Measurements from ENCODE around the gene HES4.

HES4 gene

DNA sequence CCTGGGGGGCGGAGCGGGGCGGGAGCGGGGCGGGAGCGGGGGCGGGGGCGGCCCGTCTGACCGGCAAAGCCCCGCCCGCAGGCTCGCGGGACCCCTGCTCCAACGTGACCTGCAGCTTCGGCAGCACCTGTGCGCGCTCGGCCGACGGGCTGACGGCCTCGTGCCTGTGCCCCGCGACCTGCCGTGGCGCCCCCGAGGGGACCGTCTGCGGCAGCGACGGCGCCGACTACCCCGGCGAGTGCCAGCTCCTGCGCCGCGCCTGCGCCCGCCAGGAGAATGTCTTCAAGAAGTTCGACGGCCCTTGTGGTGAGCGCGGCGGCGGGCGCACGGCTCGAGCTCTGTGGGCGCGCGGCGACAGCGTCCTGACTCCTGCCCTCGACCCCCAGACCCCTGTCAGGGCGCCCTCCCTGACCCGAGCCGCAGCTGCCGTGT, 41.2 kb upstream of the HES4 start:
- in situ Hi-C loops (cut with MboI; ENCODE audit: low pct_unique_long_range_greater_than_20kb, low sequenced_read_pairs, unreplicated experiment), result no loop called here
- DNase-seq (ENCODE audit: low spot score), result no peak
- TF ChIP-seq, protein P1, sequence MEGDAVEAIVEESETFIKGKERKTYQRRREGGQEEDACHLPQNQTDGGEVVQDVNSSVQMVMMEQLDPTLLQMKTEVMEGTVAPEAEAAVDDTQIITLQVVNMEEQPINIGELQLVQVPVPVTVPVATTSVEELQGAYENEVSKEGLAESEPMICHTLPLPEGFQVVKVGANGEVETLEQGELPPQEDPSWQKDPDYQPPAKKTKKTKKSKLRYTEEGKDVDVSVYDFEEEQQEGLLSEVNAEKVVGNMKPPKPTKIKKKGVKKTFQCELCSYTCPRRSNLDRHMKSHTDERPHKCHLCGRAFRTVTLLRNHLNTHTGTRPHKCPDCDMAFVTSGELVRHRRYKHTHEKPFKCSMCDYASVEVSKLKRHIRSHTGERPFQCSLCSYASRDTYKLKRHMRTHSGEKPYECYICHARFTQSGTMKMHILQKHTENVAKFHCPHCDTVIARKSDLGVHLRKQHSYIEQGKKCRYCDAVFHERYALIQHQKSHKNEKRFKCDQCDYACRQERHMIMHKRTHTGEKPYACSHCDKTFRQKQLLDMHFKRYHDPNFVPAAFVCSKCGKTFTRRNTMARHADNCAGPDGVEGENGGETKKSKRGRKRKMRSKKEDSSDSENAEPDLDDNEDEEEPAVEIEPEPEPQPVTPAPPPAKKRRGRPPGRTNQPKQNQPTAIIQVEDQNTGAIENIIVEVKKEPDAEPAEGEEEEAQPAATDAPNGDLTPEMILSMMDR (IDR thresholded peaks at IDR 0.05; ENCODE audit: extremely low read depth, insufficient read depth, missing control alignments), result no peak

DNA sequence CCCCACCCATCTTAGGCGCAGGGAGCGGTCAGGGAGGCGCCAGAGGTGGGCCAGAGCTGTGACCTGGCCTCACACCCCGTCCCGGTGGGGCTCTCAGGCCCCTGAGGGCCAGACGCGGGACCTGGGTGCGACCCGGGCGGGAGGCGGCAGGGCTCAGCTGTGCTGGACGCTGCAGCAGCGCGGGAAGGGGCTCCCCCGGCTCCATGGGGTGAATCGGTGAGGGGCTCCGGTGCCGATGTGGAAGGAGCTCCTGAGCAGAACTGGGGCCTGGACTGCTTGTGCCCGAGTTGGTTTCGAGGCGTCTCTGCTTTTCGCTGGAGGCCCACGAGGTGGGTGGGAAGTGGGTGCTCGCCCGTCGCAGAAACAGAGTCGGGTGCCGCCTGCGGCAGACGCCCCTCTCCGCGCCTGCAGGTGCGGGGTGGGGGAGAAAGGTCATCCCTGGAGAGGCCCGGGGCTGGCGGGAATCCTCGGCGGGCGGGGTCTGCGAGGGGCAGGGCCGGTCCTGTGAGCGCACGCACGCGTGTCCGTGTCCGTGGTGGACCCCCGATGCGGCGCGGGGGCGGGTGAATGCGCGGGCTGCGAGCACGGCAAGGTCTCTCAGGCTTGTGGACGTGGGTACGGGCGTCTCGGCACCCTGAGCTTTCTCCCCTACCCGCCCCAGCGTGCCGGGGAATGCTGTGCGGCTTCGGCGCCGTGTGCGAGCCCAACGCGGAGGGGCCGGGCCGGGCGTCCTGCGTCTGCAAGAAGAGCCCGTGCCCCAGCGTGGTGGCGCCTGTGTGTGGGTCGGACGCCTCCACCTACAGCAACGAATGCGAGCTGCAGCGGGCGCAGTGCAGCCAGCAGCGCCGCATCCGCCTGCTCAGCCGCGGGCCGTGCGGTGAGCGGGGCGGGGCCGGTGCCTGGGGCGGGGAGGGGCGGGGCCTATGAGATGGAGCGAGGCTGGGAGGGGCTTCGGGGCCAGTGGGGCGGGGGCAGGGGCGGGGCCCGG, 40.4 kb upstream of the HES4 start:
- in situ Hi-C loops (cut with MboI; ENCODE audit: low pct_unique_long_range_greater_than_20kb, low sequenced_read_pairs, unreplicated experiment), result no loop called here
- TF ChIP-seq, protein P1 (IDR thresholded peaks at IDR 0.05; ENCODE audit: extremely low read depth, insufficient read depth, missing control alignments), result peak; percentile 1
- peak; percentile 99 for DNase-seq (ENCODE audit: low spot score)

DNA sequence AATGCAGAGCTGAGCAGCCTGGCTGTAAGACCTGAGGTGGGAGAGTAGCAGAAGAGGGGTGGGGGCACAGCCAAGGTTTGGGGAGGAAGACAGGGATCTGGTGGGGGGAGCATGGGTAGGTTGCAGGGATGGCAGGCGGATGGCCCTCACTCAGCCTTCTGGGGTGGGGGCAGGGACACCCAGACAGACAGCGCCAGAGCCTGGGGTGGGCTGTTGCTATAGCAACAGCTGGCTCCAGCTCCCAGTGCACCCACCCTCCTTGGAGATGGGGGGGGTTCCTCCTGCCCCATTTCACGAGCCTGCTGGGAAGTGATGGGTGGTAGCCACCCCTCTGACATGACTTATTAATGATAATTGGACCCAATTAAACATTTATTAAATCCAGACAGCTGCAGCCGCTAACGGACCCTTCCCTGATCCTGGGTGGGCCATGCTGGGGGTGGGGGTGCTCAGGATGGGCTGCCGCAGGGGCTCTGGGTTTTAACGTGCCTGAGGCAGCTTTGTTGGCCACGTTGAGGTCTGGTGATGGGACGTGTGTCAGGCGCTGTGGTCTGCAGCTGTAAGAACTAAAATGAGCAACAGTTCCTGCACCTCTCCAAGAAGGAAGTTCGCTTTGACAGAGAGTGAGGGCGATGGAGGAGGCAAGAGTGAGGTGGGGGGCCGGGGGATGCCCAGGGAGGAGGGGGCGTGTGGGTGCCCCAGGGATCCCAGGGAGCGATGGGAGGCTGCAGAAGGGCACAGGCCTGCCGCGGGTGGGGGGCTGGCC, 39.4 kb upstream of the HES4 start:
- in situ Hi-C loops (cut with MboI; ENCODE audit: low pct_unique_long_range_greater_than_20kb, low sequenced_read_pairs, unreplicated experiment), result no loop called here
- DNase-seq (ENCODE audit: low spot score), result peak; percentile 62
- TF ChIP-seq, protein P1 (IDR thresholded peaks at IDR 0.05; ENCODE audit: extremely low read depth, insufficient read depth, missing control alignments), result no peak

DNA sequence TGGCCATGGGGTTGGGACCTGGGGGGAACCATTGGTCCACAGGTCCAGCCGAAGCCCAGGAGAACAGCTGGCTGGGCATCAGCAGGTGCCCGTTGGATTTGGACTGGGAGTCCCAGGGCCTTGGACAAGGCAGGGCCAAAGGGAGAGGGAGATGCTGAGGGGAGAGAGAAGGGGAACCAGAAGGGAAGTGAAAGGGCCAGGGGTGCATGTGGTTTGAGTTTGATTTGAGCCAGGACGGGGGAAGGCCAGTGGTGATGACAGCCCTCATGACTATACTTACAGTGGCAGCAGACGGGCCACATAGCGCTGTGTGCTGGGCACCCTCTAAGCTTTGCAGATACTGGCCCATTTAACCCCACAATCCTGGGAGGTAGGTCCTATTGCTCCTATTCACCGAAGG, 38.8 kb upstream of the HES4 start:
- in situ Hi-C loops (cut with MboI; ENCODE audit: low pct_unique_long_range_greater_than_20kb, low sequenced_read_pairs, unreplicated experiment), result no loop called here
- TF ChIP-seq, protein P1 (IDR thresholded peaks at IDR 0.05; ENCODE audit: extremely low read depth, insufficient read depth, missing control alignments), result no peak
- peak; percentile 81 for DNase-seq (ENCODE audit: low spot score)

DNA sequence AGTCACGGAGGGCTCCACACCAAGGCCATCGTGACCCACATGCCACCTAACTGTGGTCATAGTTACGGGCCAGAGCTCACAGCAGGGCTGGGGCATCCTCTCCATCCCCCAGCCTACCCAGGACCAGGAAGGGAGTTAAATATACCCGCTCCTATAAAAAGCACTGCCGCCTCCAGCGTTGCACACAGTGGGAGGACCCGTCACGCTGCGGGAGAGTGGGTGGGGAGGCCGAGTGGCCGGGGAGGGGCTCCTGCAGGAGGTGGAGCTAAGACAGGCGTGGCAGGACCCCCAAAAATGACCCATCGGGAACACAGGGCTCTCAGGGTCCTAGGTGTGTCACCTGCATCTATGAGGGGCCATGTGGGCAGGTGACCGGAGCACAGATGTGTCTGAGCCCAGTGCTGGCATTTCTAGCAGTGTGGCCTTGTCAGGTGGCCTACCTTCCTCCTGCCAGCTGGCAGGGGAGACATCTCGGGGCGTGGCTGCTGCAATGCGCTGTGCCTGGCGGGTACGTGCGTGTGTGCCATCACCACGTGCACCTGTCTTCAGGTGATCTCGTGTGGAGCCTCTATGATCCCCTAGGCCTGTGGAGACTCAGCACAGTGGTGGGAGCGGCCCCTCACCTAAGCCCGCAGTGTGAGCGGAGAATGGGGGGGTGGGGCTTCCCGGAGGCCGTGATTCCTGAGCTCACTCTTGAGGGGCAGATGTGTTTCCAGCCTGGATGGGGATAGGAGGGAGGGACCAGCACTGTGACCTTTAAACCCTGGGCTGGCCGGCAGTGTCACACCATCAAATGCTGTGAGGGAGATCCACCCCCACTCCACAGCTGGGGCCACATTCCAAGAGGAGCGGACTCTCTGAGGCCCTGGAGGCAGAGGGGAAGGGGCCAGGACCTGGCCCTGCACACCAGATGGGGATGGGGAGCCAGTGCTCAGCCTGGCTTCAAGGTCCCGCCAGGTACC, 37.8 kb upstream of the HES4 start:
- in situ Hi-C loops (cut with MboI; ENCODE audit: low pct_unique_long_range_greater_than_20kb, low sequenced_read_pairs, unreplicated experiment), result no loop called here
- TF ChIP-seq, protein P1 (IDR thresholded peaks at IDR 0.05; ENCODE audit: extremely low read depth, insufficient read depth, missing control alignments), result no peak

More for the DNA sequence above, 37.8 kb upstream of the HES4 start:
- DNase-seq (ENCODE audit: low spot score), result no peak
